Transverse colon (tissue), 4 donors: ENCODE measurements around the gene ARHGEF11. TPM values are rescaled to one million over a fixed set of nuclear protein-coding genes. Genes with fewer than 3 reads are reported as not detected.

Source experiments
- DNase-seq: peaks from one replicate; pipeline ENCODE4 v3.0.0-alpha.2; 2019
- H3K27ac ChIP-seq, 4 donors: fragments of 200-600 bp; sonication (generic); 2 replicates each; pipeline ENCODE4 v1.5.1; 2016 to 2018; ENCODE audit warnings: inconsistent platforms in 4 of 4
- H3K27me3 ChIP-seq: fragments of 200-600 bp; sonication (generic); 2 replicates; pipeline ENCODE4 v1.5.1; 2017; ENCODE audit warnings: inconsistent platforms
- H3K36me3 ChIP-seq, 4 donors: fragments of 200-600 bp; sonication (generic); 2 replicates each; pipeline ENCODE4 v1.5.1; 2017 to 2019; ENCODE audit warnings: inconsistent platforms in 4 of 4
- H3K4me1 ChIP-seq, 4 donors: fragments of 200-600 bp; sonication (generic); 2 replicates each; pipeline ENCODE4 v1.5.1; 2017 to 2020; ENCODE audit warnings: inconsistent platforms in 4 of 4
- H3K4me3 ChIP-seq, 4 donors: fragments of 200-600 bp; sonication (generic); 1 replicate in 1 of 4; 2 replicates in 3 of 4; pipeline versions ENCODE4 v1.5.1 to v1.6.1; 2017 to 2019; ENCODE audit warnings: inconsistent platforms in 4 of 4
- H3K9me3 ChIP-seq, 2 donors: fragments of 200-600 bp; sonication (generic); 2 replicates each; pipeline ENCODE4 v1.5.1; 2017 to 2019; ENCODE audit warnings: inconsistent platforms in 2 of 2
- CTCF ChIP-seq, 5 experiments: fragments of 200-600 bp in 3 of 5; fragments of 450-650 bp in 2 of 5; sonication (generic) in 3 of 5; IDR thresholded peaks; 1 replicate in 2 of 5; 2 replicates in 3 of 5; pipeline ENCODE4 v1.5.1; 2016 to 2017; ENCODE audit warnings: antibody characterized with exemption in 5 of 5, inconsistent platforms in 3 of 5, mild to moderate bottlenecking in 2 of 5, moderate library complexity in 1 of 5
- EP300 ChIP-seq: sonication (generic); formaldehyde crosslinking; IDR thresholded peaks from one replicate; pipeline ENCODE4 v1.6.1; 2017; ENCODE audit warnings: antibody characterized with exemption, low read depth
- POLR2A ChIP-seq: fragments of 450-650 bp; IDR thresholded peaks from one replicate; pipeline ENCODE4 v1.6.1; 2016; ENCODE audit warnings: antibody characterized with exemption, mild to moderate bottlenecking, moderate library complexity
- POLR2AphosphoS5 ChIP-seq, 3 donors: sonication (generic); formaldehyde crosslinking; IDR thresholded peaks; one replicate each; pipeline ENCODE4 v1.6.1; 2016; ENCODE audit warnings: antibody characterized with exemption in 3 of 3
- WGBS, 2 donors: methylation state at CpG; one replicate each; pipeline ENCODE4 v1.1.5; 2018; ENCODE audit warnings: low coverage in 1 of 2; 5-methylcytosine and 5-hydroxymethylcytosine counted together
- in situ Hi-C, 4 donors: fragments of 200-750 bp; cut with MboI; loops; one replicate each; pipeline versions ENCODE4 v1.15.0 to v1.15.1; 2017; ENCODE audit warnings: low sequenced_read_pairs in 3 of 4, low pct_ligation_motif_present in 1 of 4, low pct_unique_long_range_greater_than_20kb in 1 of 4
- intact Hi-C: fragments of 100-400 bp; cut with DNase I; formaldehyde crosslinking; loops from one replicate; pipeline ENCODE4 v1.15.1; 2023; ENCODE audit warnings: low total_unique reads
- total RNA-seq, 4 donors: library from RNA; depleted of rRNA; stranded (reverse); fragments of >200 nt; gene quantifications; one replicate each; pipeline ENCODE4 v1.1.0, GENCODE V29; 2016

ARHGEF11 gene
- total RNA-seq, 4 donors from 2014 or later = 52.6 to 82.8 (median 62.1) TPM

GRCh38 chr1:157008502-157008901 is 37.0 kb downstream of the ARHGEF11 start:
- intact Hi-C loops (no loop called here), in situ Hi-C loops (no loop called here)
- no peak for DNase-seq
- H3K4me1 ChIP-seq = peaks cover 0 to 32% (median 2%) of the 10 kb centered on the region in 4 donors
- H3K27me3 ChIP-seq = no peaks in the 10 kb centered on the region
- no peaks in the 10 kb centered on the region for H3K9me3 ChIP-seq
- no peaks in the 10 kb centered on the region for H3K36me3 ChIP-seq
- H3K27ac ChIP-seq = no peak overlapping the region
- H3K4me3 ChIP-seq = no peak overlapping the region
- no peak for TF ChIP-seq CTCF (IDR thresholded peaks at IDR 0.05)
- TF ChIP-seq EP300 = no peak
- TF ChIP-seq POLR2AphosphoS5 (IDR thresholded peaks at IDR 0.05) = no peak
- TF ChIP-seq POLR2A = no peak
- 0 to 53% methylated on average over 1 of the region's 1 CpG for WGBS, 2 donors

GRCh38 chr1:157007306-157007705 is 38.2 kb downstream of the ARHGEF11 start:
- Histone ChIP-seq H3K4me3 (no peak overlapping the region), H3K4me1 (peaks cover 0 to 32% (median 2%) of the 10 kb centered on the region in 4 donors), H3K9me3 (no peaks in the 10 kb centered on the region), H3K27me3 (no peaks in the 10 kb centered on the region), H3K36me3 (no peaks in the 10 kb centered on the region), H3K27ac (no peak overlapping the region)
- intact Hi-C loops (no loop called here), in situ Hi-C loops (no loop called here)
- TF ChIP-seq CTCF (IDR thresholded peaks at IDR 0.05) (no peak), EP300 (no peak)
- WGBS, 2 donors = 54 to 60% methylated on average over 3 to 5 of the region's 5 CpGs
- no peak for DNase-seq

GRCh38 chr1:157006676-157007075 is 38.9 kb downstream of the ARHGEF11 start:
- in situ Hi-C loops = no loop called here
- Histone ChIP-seq H3K27ac (no peak overlapping the region), H3K27me3 (no peaks in the 10 kb centered on the region), H3K4me1 (peaks cover 0 to 32% (median 2%) of the 10 kb centered on the region in 4 donors), H3K4me3 (no peak overlapping the region), H3K36me3 (no peaks in the 10 kb centered on the region), H3K9me3 (no peaks in the 10 kb centered on the region)
- WGBS, 2 donors = 83 to 84% methylated on average over 1 to 2 of the region's 2 CpGs
- DNase-seq = no peak
- TF ChIP-seq EP300 (no peak), POLR2A (no peak), CTCF (IDR thresholded peaks at IDR 0.05) (no peak), POLR2AphosphoS5 (IDR thresholded peaks at IDR 0.05) (no peak)
- intact Hi-C loops = no loop called here

GRCh38 chr1:157005965-157006364 is 39.6 kb downstream of the ARHGEF11 start:
- no peak overlapping the region for H3K4me3 ChIP-seq
- H3K27me3 ChIP-seq = no peaks in the 10 kb centered on the region
- TF ChIP-seq POLR2AphosphoS5 (IDR thresholded peaks at IDR 0.05) (no peak), POLR2A (no peak), CTCF (IDR thresholded peaks at IDR 0.05) (no peak), EP300 (no peak)
- in situ Hi-C loops (no loop called here), intact Hi-C loops (no loop called here)
- no peaks in the 10 kb centered on the region for H3K9me3 ChIP-seq
- H3K36me3 ChIP-seq = no peaks in the 10 kb centered on the region
- peaks cover 0 to 32% (median 2%) of the 10 kb centered on the region in 4 donors for H3K4me1 ChIP-seq
- no peak for DNase-seq
- H3K27ac ChIP-seq = no peak overlapping the region
- 0 to 49% methylated on average over 1 to 2 of the region's 2 CpGs for WGBS, 2 donors
